MM.1S (cell line): ENCODE measurements around the gene LRRC43.

ENCODE experiments used
- DNase-seq: peaks from one replicate; pipeline ENCODE4 v3.0.0-alpha.2; 2015
- H2AFZ ChIP-seq: fragments of 300-600 bp; sonication (generic); 2 replicates; pipeline ENCODE4 v1.6.0; 2016; ENCODE audit warnings: antibody characterized with exemption, low read length
- H3F3A ChIP-seq: fragments of 300-600 bp; sonication (generic); 2 replicates; pipeline ENCODE4 v1.6.1; 2016; ENCODE audit warnings: mild to moderate bottlenecking, antibody characterized with exemption, low read length, moderate library complexity, mixed read lengths; ENCODE audit not compliant: insufficient read depth
- H3K27ac ChIP-seq: fragments of 300-600 bp; sonication (generic); 2 replicates; pipeline ENCODE4 v1.5.1; 2016; ENCODE audit warnings: mild to moderate bottlenecking, low read length
- H3K27me3 ChIP-seq: fragments of 300-600 bp; sonication (generic); replicated peaks from 2 replicates; pipeline ENCODE4 v1.6.0; 2016; ENCODE audit warnings: low read length; ENCODE audit not compliant: insufficient read depth
- H3K36me3 ChIP-seq: fragments of 300-600 bp; sonication (generic); replicated peaks from 2 replicates; pipeline ENCODE4 v1.6.1; 2016; ENCODE audit warnings: mild to moderate bottlenecking, low read length, mixed read lengths; ENCODE audit not compliant: insufficient read depth
- H3K4me1 ChIP-seq: fragments of 300-600 bp; sonication (generic); 2 replicates; pipeline ENCODE4 v1.6.1; 2016; ENCODE audit warnings: low read length, mixed read lengths
- H3K4me2 ChIP-seq: fragments of 300-600 bp; sonication (generic); 2 replicates; pipeline ENCODE4 v1.6.0; 2016; ENCODE audit warnings: low read depth, low read length
- H3K4me3 ChIP-seq: fragments of 300-600 bp; sonication (generic); 2 replicates; pipeline ENCODE4 v1.5.1; 2016; ENCODE audit warnings: low read length, mixed read lengths
- H3K79me2 ChIP-seq: fragments of 300-600 bp; sonication (generic); 2 replicates; pipeline ENCODE4 v1.6.1; 2016; ENCODE audit warnings: mixed run types, low read length, mixed read lengths
- H3K9ac ChIP-seq: fragments of 300-600 bp; sonication (generic); 2 replicates; pipeline ENCODE4 v1.6.1; 2016; ENCODE audit warnings: low read length, mixed read lengths
- H3K9me2 ChIP-seq: fragments of 300-600 bp; sonication (generic); replicated peaks from 2 replicates; pipeline ENCODE4 v1.6.1; 2016; ENCODE audit warnings: mild to moderate bottlenecking, low read length, mixed read lengths; ENCODE audit not compliant: insufficient read depth
- H3K9me3 ChIP-seq: fragments of 300-600 bp; sonication (generic); replicated peaks from 2 replicates; pipeline ENCODE4 v1.6.1; 2016; ENCODE audit warnings: mild to moderate bottlenecking, low read length, mixed read lengths; ENCODE audit not compliant: insufficient read depth
- H4K20me1 ChIP-seq: fragments of 300-600 bp; sonication (generic); 2 replicates; pipeline ENCODE4 v1.6.1; 2016; ENCODE audit warnings: mild to moderate bottlenecking, low read length, moderate library complexity, mixed read lengths; ENCODE audit not compliant: insufficient read depth
- EZH2 ChIP-seq: fragments of 300-600 bp; sonication (generic); optimal IDR thresholded peaks from 2 replicates; pipeline ENCODE3; 2017; ENCODE audit warnings: low read depth, mild to moderate bottlenecking, antibody characterized with exemption, low read length, mixed read lengths
- EZH2phosphoT487 ChIP-seq: fragments of 300-600 bp; sonication (generic); IDR thresholded peaks from 2 replicates; pipeline ENCODE4 v1.6.1; 2018; ENCODE audit warnings: antibody characterized with exemption, low read length
- TF ChIP-seq, protein P1 (sequence below): fragments of 300-600 bp; sonication (generic); IDR thresholded peaks from 2 replicates; pipeline ENCODE4 v1.5.1; 2016; ENCODE audit warnings: antibody characterized with exemption, low read length, mixed read lengths

LRRC43 gene

GRCh38 chr12:122144885-122145284 lies 38.0 kb upstream of the LRRC43 start:
- H4K20me1 ChIP-seq, result no peaks in the 10 kb centered on the region

DNA sequence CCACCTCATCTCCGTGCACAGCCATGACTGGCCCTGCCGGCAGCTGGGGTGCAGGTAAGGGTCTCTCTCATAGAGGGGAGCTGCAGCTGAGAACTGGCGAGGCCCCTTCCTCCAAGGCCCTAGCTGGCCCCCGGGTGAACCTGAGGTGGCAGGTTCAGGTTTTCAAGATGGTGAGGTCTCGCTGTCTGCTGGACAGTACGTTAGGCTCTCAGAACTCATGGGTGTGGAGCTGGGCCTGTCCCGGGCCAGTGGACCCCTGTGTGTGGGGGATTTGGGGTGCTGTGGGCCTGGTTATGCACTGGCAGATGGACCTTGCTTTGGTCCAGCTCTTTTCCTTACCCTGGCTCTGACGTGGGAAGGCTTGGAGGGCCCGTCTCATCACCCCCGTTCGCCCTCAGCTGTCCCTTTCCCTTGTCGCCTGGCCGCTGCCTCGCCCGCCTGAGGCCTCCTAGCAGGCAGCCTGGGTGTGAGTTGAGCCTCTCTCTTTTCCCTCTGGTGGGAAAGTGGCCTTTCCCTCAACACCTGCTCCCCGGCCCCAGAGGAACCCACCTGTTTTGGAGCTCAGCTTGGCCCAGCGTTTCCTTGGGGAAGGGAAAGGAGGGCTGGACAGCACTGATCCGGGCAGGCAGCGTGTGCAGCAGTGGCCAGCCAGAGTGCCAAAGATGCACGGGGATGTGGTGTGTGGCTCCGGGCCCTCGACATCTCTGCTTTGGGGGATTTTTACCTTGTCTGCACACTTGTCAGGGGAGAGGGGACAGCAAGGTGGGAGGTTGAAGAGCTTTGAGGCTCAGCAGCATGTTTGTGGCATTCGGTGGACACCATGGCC lies 37.2 kb upstream of the LRRC43 start:
- DNase-seq, result no peak
- no peaks in the 10 kb centered on the region for H4K20me1 ChIP-seq
- H3K9ac ChIP-seq, result no peak overlapping the region
- H3F3A ChIP-seq, result no peaks in the 10 kb centered on the region
- no peaks in the 10 kb centered on the region for H3K9me3 ChIP-seq
- H3K4me3 ChIP-seq, result no peak overlapping the region
- no peaks in the 10 kb centered on the region for H3K9me2 ChIP-seq
- H3K27me3 ChIP-seq, result no peaks in the 10 kb centered on the region
- no peaks in the 10 kb centered on the region for H3K4me1 ChIP-seq
- H3K79me2 ChIP-seq, result no peaks in the 10 kb centered on the region
- H3K36me3 ChIP-seq, result no peaks in the 10 kb centered on the region
- H3K4me2 ChIP-seq, result no peak overlapping the region
- no peak overlapping the region for H3K27ac ChIP-seq
- no peak overlapping the region for H2AFZ ChIP-seq
- no peak for TF ChIP-seq EZH2
- TF ChIP-seq, protein P1, sequence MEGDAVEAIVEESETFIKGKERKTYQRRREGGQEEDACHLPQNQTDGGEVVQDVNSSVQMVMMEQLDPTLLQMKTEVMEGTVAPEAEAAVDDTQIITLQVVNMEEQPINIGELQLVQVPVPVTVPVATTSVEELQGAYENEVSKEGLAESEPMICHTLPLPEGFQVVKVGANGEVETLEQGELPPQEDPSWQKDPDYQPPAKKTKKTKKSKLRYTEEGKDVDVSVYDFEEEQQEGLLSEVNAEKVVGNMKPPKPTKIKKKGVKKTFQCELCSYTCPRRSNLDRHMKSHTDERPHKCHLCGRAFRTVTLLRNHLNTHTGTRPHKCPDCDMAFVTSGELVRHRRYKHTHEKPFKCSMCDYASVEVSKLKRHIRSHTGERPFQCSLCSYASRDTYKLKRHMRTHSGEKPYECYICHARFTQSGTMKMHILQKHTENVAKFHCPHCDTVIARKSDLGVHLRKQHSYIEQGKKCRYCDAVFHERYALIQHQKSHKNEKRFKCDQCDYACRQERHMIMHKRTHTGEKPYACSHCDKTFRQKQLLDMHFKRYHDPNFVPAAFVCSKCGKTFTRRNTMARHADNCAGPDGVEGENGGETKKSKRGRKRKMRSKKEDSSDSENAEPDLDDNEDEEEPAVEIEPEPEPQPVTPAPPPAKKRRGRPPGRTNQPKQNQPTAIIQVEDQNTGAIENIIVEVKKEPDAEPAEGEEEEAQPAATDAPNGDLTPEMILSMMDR, result no peak
- TF ChIP-seq EZH2phosphoT487, result no peak

More at GRCh38 chr12:122144885-122145284, 38.0 kb upstream of the LRRC43 start:
- Histone ChIP-seq H2AFZ (no peak overlapping the region), H3K4me3 (no peak overlapping the region), H3K4me2 (no peak overlapping the region), H3F3A (no peaks in the 10 kb centered on the region), H3K9ac (no peak overlapping the region), H3K9me3 (no peaks in the 10 kb centered on the region), H3K4me1 (no peaks in the 10 kb centered on the region), H3K36me3 (no peaks in the 10 kb centered on the region), H3K79me2 (no peaks in the 10 kb centered on the region), H3K27me3 (no peaks in the 10 kb centered on the region), H3K27ac (no peak overlapping the region), H3K9me2 (no peaks in the 10 kb centered on the region)
- TF ChIP-seq, protein P1, result no peak
- TF ChIP-seq EZH2phosphoT487 (no peak), EZH2 (no peak)
- DNase-seq, result no peak

DNA sequence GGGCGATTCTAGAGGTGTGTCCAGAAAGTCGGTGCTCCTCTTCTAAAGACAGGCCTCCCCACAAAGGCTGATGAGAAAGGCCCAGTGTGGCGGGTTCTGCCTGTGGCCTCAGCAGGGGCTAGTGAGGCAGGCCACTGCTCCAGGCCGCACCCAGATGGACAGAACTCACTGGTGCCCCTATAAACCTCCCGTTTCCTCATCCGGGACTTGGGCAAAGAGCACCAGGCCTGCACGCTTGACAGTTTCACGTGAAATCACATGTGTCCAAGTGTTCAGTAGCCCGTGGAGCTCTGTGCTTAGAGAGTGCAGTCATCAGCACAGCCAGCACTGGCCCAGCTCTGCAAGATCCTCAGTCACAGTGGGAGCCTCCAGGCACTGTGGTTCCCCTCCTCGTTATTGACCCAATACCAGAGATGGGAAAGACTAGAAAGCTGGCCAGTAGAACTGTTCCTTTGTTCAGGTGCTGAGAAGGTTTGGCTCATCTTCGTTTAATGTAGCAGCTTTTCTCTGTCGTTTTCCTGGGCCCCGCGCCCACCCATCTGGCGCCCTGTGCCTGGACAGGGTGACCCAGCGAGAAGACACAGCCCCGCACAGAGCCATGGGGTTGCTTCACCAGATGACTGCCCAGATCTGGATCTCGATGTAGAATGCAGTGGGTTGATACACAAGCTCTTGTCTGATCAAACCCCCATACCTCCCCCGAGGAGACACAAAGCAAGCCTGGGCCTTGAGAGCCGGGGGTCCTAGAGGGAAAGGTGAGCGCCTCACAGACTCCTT lies 35.2 kb upstream of the LRRC43 start:
- Histone ChIP-seq H3F3A (no peaks in the 10 kb centered on the region), H3K4me1 (no peaks in the 10 kb centered on the region), H3K4me2 (no peak overlapping the region), H3K9me2 (no peaks in the 10 kb centered on the region), H2AFZ (no peak overlapping the region), H3K9me3 (no peaks in the 10 kb centered on the region), H3K36me3 (no peaks in the 10 kb centered on the region), H4K20me1 (no peaks in the 10 kb centered on the region), H3K9ac (no peak overlapping the region), H3K27ac (no peak overlapping the region), H3K27me3 (no peaks in the 10 kb centered on the region), H3K79me2 (no peaks in the 10 kb centered on the region), H3K4me3 (no peak overlapping the region)
- DNase-seq, result no peak
- TF ChIP-seq, protein P1, result no peak
- no peak for TF ChIP-seq EZH2phosphoT487
- no peak for TF ChIP-seq EZH2
